H1 (cell line): ENCODE measurements around the gene CSKMT. TPM values are rescaled to one million over a fixed set of nuclear protein-coding genes. Genes with fewer than 3 reads are reported as not detected.

Experiments
- CTCF ChIA-PET: fragments of 300-600 bp; sonication (Branson Sonifier 250); formaldehyde crosslinking; loops from one replicate; lab custom pipeline; 2021; ENCODE audit not compliant: partially characterized antibody; lab: Charles Lee
- POLR2A ChIA-PET: fragments of 300-600 bp; sonication (Branson Sonifier 250); formaldehyde crosslinking; loops from one replicate; lab custom pipeline; 2021; ENCODE audit warnings: inconsistent platforms; ENCODE audit not compliant: partially characterized antibody; lab: Charles Lee
- DNase-seq, 2 experiments: peaks; one replicate each; pipeline versions ENCODE4 v3.0.0 to v3.0.0-alpha.2; 2010 to 2022; ENCODE audit warnings: low spot score in 2 of 2, low read depth in 1 of 2, mixed read lengths in 1 of 2
- FAIRE-seq: peaks from 2 replicates; lab custom pipeline; 2011; peaks lifted over from hg19 to GRCh38; lab: Jason Lieb, UNC
- H2AFZ ChIP-seq: 2 replicates; pipeline ENCODE4 v1.8.1; 2012; ENCODE audit warnings: low read length, inconsistent platforms
- H2AK5ac ChIP-seq: 2 replicates; pipeline ENCODE4 v1.6.1; 2013; ENCODE audit warnings: low read depth, low read length
- H2BK120ac ChIP-seq: replicated peaks from 2 replicates; pipeline ENCODE3; 2013; ENCODE audit warnings: low read depth, low read length, inconsistent platforms
- H2BK12ac ChIP-seq: 2 replicates; pipeline ENCODE4 v1.6.1; 2013; ENCODE audit warnings: low read depth, low read length
- H2BK15ac ChIP-seq: 2 replicates; pipeline ENCODE4 v1.6.1; 2013; ENCODE audit warnings: low read length
- H2BK20ac ChIP-seq: 2 replicates; pipeline ENCODE4 v1.6.1; 2013; ENCODE audit warnings: low read length
- H2BK5ac ChIP-seq: 2 replicates; pipeline ENCODE4 v1.6.1; 2013; ENCODE audit warnings: low read depth, low read length
- H3K14ac ChIP-seq: 2 replicates; pipeline ENCODE4 v1.6.1; 2013; ENCODE audit warnings: inconsistent platforms; ENCODE audit not compliant: insufficient read length
- H3K18ac ChIP-seq: 2 replicates; pipeline ENCODE4 v1.6.1; 2013; ENCODE audit warnings: low read length; ENCODE audit errors: extremely low read depth
- H3K23ac ChIP-seq: 2 replicates; pipeline ENCODE4 v1.6.1; 2013; ENCODE audit warnings: inconsistent platforms; ENCODE audit not compliant: insufficient read length
- H3K23me2 ChIP-seq: 2 replicates; pipeline ENCODE4 v1.6.1; 2013; ENCODE audit warnings: low read depth, low read length
- H3K27ac ChIP-seq: 2 replicates; pipeline ENCODE4 v1.6.1; 2011; ENCODE audit warnings: low read depth, low read length, inconsistent platforms
- H3K27me3 ChIP-seq, 4 experiments: replicated peaks in 1 of 4; 1 replicate in 1 of 4; 2 replicates in 3 of 4; pipeline versions ENCODE4 v1.6.1 to v1.8.1; 2011 to 2013; ENCODE audit warnings: low read length in 3 of 4, mild to moderate bottlenecking in 3 of 4, inconsistent platforms in 2 of 4, mixed read lengths in 2 of 4, moderate library complexity in 1 of 4; ENCODE audit not compliant: control insufficient read depth in 3 of 4, insufficient read depth in 3 of 4; ENCODE audit errors: extremely low read depth in 1 of 4
- H3K36me3 ChIP-seq, 4 experiments: 2 replicates each; pipeline versions ENCODE4 v1.6.1 to v1.8.1; 2011 to 2013; ENCODE audit warnings: mild to moderate bottlenecking in 4 of 4, low read length in 3 of 4, moderate library complexity in 2 of 4, control low read depth in 1 of 4, inconsistent platforms in 1 of 4; ENCODE audit not compliant: insufficient read depth in 4 of 4, control insufficient read depth in 2 of 4
- H3K4ac ChIP-seq: replicated peaks from 2 replicates; pipeline ENCODE3; 2013; ENCODE audit warnings: low read length, low read depth, mixed read lengths, inconsistent platforms; ENCODE audit not compliant: insufficient read length
- H3K4me1 ChIP-seq, 4 experiments: replicated peaks in 1 of 4; 1 replicate in 1 of 4; 2 replicates in 3 of 4; pipeline versions ENCODE4 v1.6.1 to v1.8.1; 2011 to 2013; ENCODE audit warnings: low read length in 3 of 4, inconsistent platforms in 2 of 4, mixed read lengths in 1 of 4; ENCODE audit not compliant: insufficient read depth in 4 of 4, control insufficient read depth in 3 of 4
- H3K4me2 ChIP-seq, 2 experiments: 2 replicates each; pipeline versions ENCODE4 v1.6.1 to v1.8.1; 2011 to 2013; ENCODE audit warnings: low read depth in 2 of 2, low read length in 2 of 2, control low read depth in 1 of 2, inconsistent platforms in 1 of 2, mild to moderate bottlenecking in 1 of 2; ENCODE audit not compliant: insufficient read depth in 1 of 2
- H3K4me3 ChIP-seq, 4 experiments: fragments of 200-600, 300-600 bp in 1 of 4; sonication (generic), shearing (Covaris generic), sonication (Bioruptor Twin) in 1 of 4; 2 replicates each; pipeline versions ENCODE4 v1.5.1 to v1.8.1; 2011 to 2016; ENCODE audit warnings: low read length in 4 of 4, low read depth in 3 of 4, control low read depth in 2 of 4, inconsistent platforms in 2 of 4, mild to moderate bottlenecking in 2 of 4, mixed read lengths in 1 of 4, moderate library complexity in 1 of 4; ENCODE audit not compliant: insufficient read depth in 2 of 4; ENCODE audit errors: extremely low read depth in 1 of 4
- H3K56ac ChIP-seq: replicated peaks from 2 replicates; pipeline ENCODE3; 2013; ENCODE audit warnings: low read depth, mild to moderate bottlenecking, mixed read lengths, low read length, inconsistent platforms; ENCODE audit not compliant: insufficient read length
- H3K79me1 ChIP-seq: 2 replicates; pipeline ENCODE4 v1.6.1; 2013; ENCODE audit warnings: low read depth, low read length, control low read depth
- H3K79me2 ChIP-seq, 2 experiments: 2 replicates each; pipeline versions ENCODE4 v1.6.1 to v1.8.1; 2012 to 2013; ENCODE audit warnings: low read length in 2 of 2, mild to moderate bottlenecking in 2 of 2, inconsistent platforms in 1 of 2; ENCODE audit not compliant: insufficient read depth in 2 of 2, control insufficient read depth in 1 of 2
- H3K9ac ChIP-seq, 4 experiments: replicated peaks in 1 of 4; 1 replicate in 1 of 4; 2 replicates in 3 of 4; pipeline versions ENCODE4 v1.6.1 to v1.8.1; 2011 to 2013; ENCODE audit warnings: low read depth in 3 of 4, low read length in 3 of 4, control low read depth in 2 of 4, mild to moderate bottlenecking in 2 of 4, moderate library complexity in 2 of 4, inconsistent platforms in 1 of 4; ENCODE audit errors: extremely low read depth in 1 of 4
- H3K9me3 ChIP-seq, 2 experiments: 2 replicates each; pipeline versions ENCODE4 v1.6.1 to v1.8.1; 2012 to 2013; ENCODE audit warnings: mild to moderate bottlenecking in 2 of 2, moderate library complexity in 2 of 2, control low read depth in 1 of 2, inconsistent platforms in 1 of 2, low read depth in 1 of 2, low read length in 1 of 2, mixed read lengths in 1 of 2; ENCODE audit not compliant: insufficient read depth in 2 of 2
- H4K20me1 ChIP-seq, 2 experiments: replicated peaks in 1 of 2; 2 replicates each; pipeline versions ENCODE3 to v1.8.1; 2011 to 2013; ENCODE audit warnings: inconsistent platforms in 2 of 2, low read length in 2 of 2, mild to moderate bottlenecking in 1 of 2; ENCODE audit not compliant: insufficient read depth in 2 of 2, control insufficient read depth in 1 of 2
- H4K5ac ChIP-seq: 2 replicates; pipeline ENCODE4 v1.6.1; 2013; ENCODE audit warnings: low read length, low read depth, mixed read lengths, inconsistent platforms; ENCODE audit not compliant: insufficient read length
- H4K8ac ChIP-seq: 2 replicates; pipeline ENCODE4 v1.8.0; 2013; ENCODE audit warnings: mild to moderate bottlenecking, moderate library complexity, low read length, inconsistent platforms; ENCODE audit not compliant: insufficient read depth; ENCODE audit errors: extremely low read depth
- H4K91ac ChIP-seq: replicated peaks from 2 replicates; pipeline ENCODE3; 2013; ENCODE audit warnings: low read length, mixed read lengths, inconsistent platforms; ENCODE audit not compliant: insufficient read length
- BACH1 ChIP-seq: IDR thresholded peaks from 2 replicates; pipeline ENCODE4 v1.6.1; 2012; ENCODE audit warnings: low read length, improper control_type of control experiment
- BRCA1 ChIP-seq: IDR thresholded peaks from 2 replicates; pipeline ENCODE4 v1.6.1; 2012; ENCODE audit warnings: low read depth, low read length, improper control_type of control experiment
- CHD2 ChIP-seq: IDR thresholded peaks from 2 replicates; pipeline ENCODE4 v1.6.1; 2012; ENCODE audit warnings: low read length, improper control_type of control experiment
- EZH2 ChIP-seq: fragments of 200-600 bp; sonication (generic); IDR thresholded peaks from 2 replicates; pipeline ENCODE4 v1.7.1; 2012; ENCODE audit warnings: low read depth, mild to moderate bottlenecking, moderate library complexity, low read length, inconsistent platforms; ENCODE audit not compliant: severe bottlenecking
- NRF1 ChIP-seq: IDR thresholded peaks from 2 replicates; pipeline ENCODE4 v1.6.1; 2011; ENCODE audit warnings: mild to moderate bottlenecking, low read depth, low read length, improper control_type of control experiment
- RXRA ChIP-seq: IDR thresholded peaks from 2 replicates; pipeline ENCODE4 v1.6.1; 2011; ENCODE audit warnings: low read depth, mild to moderate bottlenecking, low read length, moderate library complexity; ENCODE audit not compliant: insufficient read depth
- SP2 ChIP-seq: IDR thresholded peaks from 2 replicates; pipeline ENCODE4 v1.6.1; 2012; ENCODE audit warnings: mild to moderate bottlenecking, low read length, inconsistent platforms
- TCF12 ChIP-seq: IDR thresholded peaks from 2 replicates; pipeline ENCODE4 v1.6.1; 2011; ENCODE audit warnings: low read depth, mild to moderate bottlenecking, low read length
- WGBS, 2 experiments: shearing (Covaris generic) in 1 of 2; methylation state at CpG; one replicate each; pipeline versions ENCODE4 v1.1.6 to v1.1.7; 2013 to 2015; ENCODE audit warnings: low lambda C conversion rate in 2 of 2, mixed read lengths in 2 of 2, inconsistent platforms in 1 of 2, low coverage in 1 of 2, missing lambda C conversion rate in 1 of 2; ENCODE audit not compliant: insufficient replicate concordance in 2 of 2, insufficient coverage in 1 of 2, insufficient read length in 1 of 2; ENCODE audit errors: extremely low coverage in 1 of 2, missing lambda C conversion rate in 1 of 2; 5-methylcytosine and 5-hydroxymethylcytosine counted together
- polyA plus RNA-seq, 7 experiments: library from polyadenylated mRNA; depleted of rRNA in 3 of 7; stranded (reverse) in 5 of 7; unstranded in 2 of 7; fragments of >200 nt in 5 of 7; fragments of 200-250 nt in 2 of 7; gene quantifications; 1 replicate in 5 of 7; 2 replicates in 1 of 7; 4 replicates in 1 of 7; pipeline versions ENCODE4 v1.2.1 to v1.2.3, GENCODE V29; 2011 to 2013; ENCODE audit warnings: missing spikeins in 2 of 7, mixed read lengths in 2 of 7
- total RNA-seq: library from RNA; stranded (reverse); fragmentation: NEBNext Ultra II Directional; extraction: Animal tissue kit (Norgen Biotek cat#: 25700); gene quantifications from 2 replicates; pipeline ENCODE4 v1.2.1, GENCODE V29; 2021
- TF ChIP-seq, protein P1 (sequence below), 3 experiments: IDR thresholded peaks; 1 replicate in 2 of 3; 2 replicates in 1 of 3; pipeline versions ENCODE4 v1.5.1 to v1.6.1; 2011; ENCODE audit warnings: low read length in 3 of 3, mild to moderate bottlenecking in 3 of 3, inconsistent platforms in 2 of 3, low read depth in 1 of 3, moderate library complexity in 1 of 3; ENCODE audit not compliant: insufficient read depth in 1 of 3; ENCODE audit errors: control extremely low read depth in 1 of 3

CSKMT gene
- total and polyA plus RNA-seq, 2 of the 8 experiments (the other 6 are each of a cell fraction or from before 2014, with no cell fraction given), result 12.0 to 66.1 TPM

DNA sequence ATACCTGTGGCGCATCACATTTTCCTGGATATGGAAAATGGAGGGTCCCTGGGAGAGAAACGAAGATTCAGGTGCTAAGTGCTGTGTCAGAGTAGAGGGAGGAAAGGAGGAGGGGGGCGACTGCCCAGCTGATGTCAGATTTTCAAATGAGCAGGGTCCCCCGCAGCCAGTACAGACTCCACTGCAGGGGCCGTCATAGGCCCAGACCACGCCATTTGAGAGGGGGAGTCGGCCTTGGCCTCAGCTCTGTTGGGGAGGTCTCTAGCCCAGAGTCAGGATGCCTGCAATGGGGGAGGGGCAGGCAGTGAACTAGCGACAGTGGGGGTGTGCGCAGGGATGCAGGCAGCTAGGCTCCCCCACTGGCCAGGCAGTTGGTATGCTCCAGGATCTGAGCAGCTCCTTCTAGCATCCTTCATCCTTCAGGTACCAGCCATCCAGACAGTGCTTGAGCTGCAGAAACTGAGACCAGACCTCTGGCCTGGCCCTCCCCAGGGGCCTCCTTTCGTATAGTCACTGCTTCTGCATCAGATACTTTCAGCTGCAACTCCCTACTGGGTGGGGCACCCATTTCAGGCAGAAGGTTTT, 42.3 kb downstream of the CSKMT start, which contains the start of the genes BSCL2 and GNG3:
BSCL2 (minus strand) TSS at position 148 of the 585 bp plus-strand sequence. CDS start 229 bp downstream, outside the sequence.
GNG3 (plus strand) TSS at position 400 of the 585 bp plus-strand sequence. CDS start 620 bp downstream, outside the sequence.
- Histone ChIP-seq H3K27ac (peak within 1 kb of the TSS; percentile 46), H4K20me1 (no peaks in the 10 kb centered on the region), H4K5ac (peak within 1 kb of the TSS; percentile 38), H2BK120ac (peak within 1 kb of the TSS; percentile 72), H4K91ac (peak within 1 kb of the TSS; percentile 67), H2BK12ac (peak within 1 kb of the TSS; percentile 86; the same call in 1 of the 2 replicates), H3K9ac (peak within 1 kb of the TSS in 3 of 4 experiments; percentile 52 to 76 (median 74); a peak in 6 of 7 replicates), H3K4me2 (peak within 1 kb of the TSS; percentile 99), H3K4ac (peak within 1 kb of the TSS; percentile 75), H3K4me1 (peaks cover 7 to 34% (median 20%) of the 10 kb centered on the region in 4 experiments), H2BK20ac (0 out of 2 replicates have a peak within 1 kb of the TSS, but pooled peaks have one; percentile 66), H3K18ac (peak within 1 kb of the TSS; percentile 79), H3K79me2 (peaks cover 0 to 7% of the 10 kb centered on the region in 2 experiments; a peak in 1 of 4 replicates), H3K56ac (no peak within 1 kb of the TSS), H3K14ac (no peak within 1 kb of the TSS), H2AK5ac (peak within 1 kb of the TSS; percentile 25), H2BK5ac (peak within 1 kb of the TSS; percentile 86), H3K9me3 (no peaks in the 10 kb centered on the region), H3K79me1 (no peaks in the 10 kb centered on the region; the same call in 1 of the 2 replicates), H2AFZ (no peak within 1 kb of the TSS), H3K36me3 (peaks cover 4 to 19% (median 9%) of the 10 kb centered on the region in 4 experiments; a peak in 7 of 8 replicates), H3K4me3 (peak within 1 kb of the TSS; percentile 68 to 89 (median 84)), H3K23ac (no peak within 1 kb of the TSS), H3K23me2 (peaks cover 22% of the 10 kb centered on the region), H4K8ac (0 out of 2 replicates have a peak within 1 kb of the TSS, but pooled peaks have one; percentile 7), H2BK15ac (peak within 1 kb of the TSS; percentile 81; the same call in 1 of the 2 replicates), H3K27me3 (no peaks in the 10 kb centered on the region)
- FAIRE-seq (peak; percentile 28), DNase-seq (peak; percentile 93 to 96)
- 2% methylated on average over 9 of the region's 10 CpGs; no CpG with 5 or more reads in 1 of the 2 experiments for WGBS, 2 experiments
- ChIA-PET CTCF (interaction anchor here (1.2 to 3.8 kb wide), 6 partner anchors 18 to 150 kb away, joined by 3 to 21 read pairs (median 6); partner anchors contain the start of genes C11orf98, CSKMT, LRRN4CL and TAF6L), POLR2A (interaction anchor here (0.6 to 61.4 kb wide), 27 partner anchors 9 to 420 kb away, joined by 3 to 2041 read pairs (median 9); partner anchors contain the start of genes C11orf98, CSKMT, EEF1G and EML3)
- TF ChIP-seq CHD2 (peak; percentile 82), EZH2 (no peak), NRF1 (no peak), BACH1 (peak; percentile 92), RXRA (no peak), SP2 (no peak), TCF12 (peak; percentile 61; the same call in 1 of the 2 replicates), BRCA1 (peak; percentile 53; the same call in 1 of the 2 replicates)
- TF ChIP-seq, protein P1, sequence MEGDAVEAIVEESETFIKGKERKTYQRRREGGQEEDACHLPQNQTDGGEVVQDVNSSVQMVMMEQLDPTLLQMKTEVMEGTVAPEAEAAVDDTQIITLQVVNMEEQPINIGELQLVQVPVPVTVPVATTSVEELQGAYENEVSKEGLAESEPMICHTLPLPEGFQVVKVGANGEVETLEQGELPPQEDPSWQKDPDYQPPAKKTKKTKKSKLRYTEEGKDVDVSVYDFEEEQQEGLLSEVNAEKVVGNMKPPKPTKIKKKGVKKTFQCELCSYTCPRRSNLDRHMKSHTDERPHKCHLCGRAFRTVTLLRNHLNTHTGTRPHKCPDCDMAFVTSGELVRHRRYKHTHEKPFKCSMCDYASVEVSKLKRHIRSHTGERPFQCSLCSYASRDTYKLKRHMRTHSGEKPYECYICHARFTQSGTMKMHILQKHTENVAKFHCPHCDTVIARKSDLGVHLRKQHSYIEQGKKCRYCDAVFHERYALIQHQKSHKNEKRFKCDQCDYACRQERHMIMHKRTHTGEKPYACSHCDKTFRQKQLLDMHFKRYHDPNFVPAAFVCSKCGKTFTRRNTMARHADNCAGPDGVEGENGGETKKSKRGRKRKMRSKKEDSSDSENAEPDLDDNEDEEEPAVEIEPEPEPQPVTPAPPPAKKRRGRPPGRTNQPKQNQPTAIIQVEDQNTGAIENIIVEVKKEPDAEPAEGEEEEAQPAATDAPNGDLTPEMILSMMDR (IDR thresholded peaks at IDR 0.05; ENCODE audit: control extremely low read depth in 1 of 3, insufficient read depth in 1 of 3, low read depth in 1 of 3, low read length in 3 of 3), result no peak
